ENCODE data around the gene PHACTR3. TPM values are rescaled to one million over a fixed set of nuclear protein-coding genes. Genes with fewer than 3 reads are reported as not detected.

The PHACTR3 gene
- total RNA-seq, 1 experiment from 2014 or later: 0.10 TPM

- TF ChIP-seq, protein P1, sequence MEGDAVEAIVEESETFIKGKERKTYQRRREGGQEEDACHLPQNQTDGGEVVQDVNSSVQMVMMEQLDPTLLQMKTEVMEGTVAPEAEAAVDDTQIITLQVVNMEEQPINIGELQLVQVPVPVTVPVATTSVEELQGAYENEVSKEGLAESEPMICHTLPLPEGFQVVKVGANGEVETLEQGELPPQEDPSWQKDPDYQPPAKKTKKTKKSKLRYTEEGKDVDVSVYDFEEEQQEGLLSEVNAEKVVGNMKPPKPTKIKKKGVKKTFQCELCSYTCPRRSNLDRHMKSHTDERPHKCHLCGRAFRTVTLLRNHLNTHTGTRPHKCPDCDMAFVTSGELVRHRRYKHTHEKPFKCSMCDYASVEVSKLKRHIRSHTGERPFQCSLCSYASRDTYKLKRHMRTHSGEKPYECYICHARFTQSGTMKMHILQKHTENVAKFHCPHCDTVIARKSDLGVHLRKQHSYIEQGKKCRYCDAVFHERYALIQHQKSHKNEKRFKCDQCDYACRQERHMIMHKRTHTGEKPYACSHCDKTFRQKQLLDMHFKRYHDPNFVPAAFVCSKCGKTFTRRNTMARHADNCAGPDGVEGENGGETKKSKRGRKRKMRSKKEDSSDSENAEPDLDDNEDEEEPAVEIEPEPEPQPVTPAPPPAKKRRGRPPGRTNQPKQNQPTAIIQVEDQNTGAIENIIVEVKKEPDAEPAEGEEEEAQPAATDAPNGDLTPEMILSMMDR (IDR thresholded peaks at IDR 0.05): no peak
- TF ChIP-seq, protein P2, sequence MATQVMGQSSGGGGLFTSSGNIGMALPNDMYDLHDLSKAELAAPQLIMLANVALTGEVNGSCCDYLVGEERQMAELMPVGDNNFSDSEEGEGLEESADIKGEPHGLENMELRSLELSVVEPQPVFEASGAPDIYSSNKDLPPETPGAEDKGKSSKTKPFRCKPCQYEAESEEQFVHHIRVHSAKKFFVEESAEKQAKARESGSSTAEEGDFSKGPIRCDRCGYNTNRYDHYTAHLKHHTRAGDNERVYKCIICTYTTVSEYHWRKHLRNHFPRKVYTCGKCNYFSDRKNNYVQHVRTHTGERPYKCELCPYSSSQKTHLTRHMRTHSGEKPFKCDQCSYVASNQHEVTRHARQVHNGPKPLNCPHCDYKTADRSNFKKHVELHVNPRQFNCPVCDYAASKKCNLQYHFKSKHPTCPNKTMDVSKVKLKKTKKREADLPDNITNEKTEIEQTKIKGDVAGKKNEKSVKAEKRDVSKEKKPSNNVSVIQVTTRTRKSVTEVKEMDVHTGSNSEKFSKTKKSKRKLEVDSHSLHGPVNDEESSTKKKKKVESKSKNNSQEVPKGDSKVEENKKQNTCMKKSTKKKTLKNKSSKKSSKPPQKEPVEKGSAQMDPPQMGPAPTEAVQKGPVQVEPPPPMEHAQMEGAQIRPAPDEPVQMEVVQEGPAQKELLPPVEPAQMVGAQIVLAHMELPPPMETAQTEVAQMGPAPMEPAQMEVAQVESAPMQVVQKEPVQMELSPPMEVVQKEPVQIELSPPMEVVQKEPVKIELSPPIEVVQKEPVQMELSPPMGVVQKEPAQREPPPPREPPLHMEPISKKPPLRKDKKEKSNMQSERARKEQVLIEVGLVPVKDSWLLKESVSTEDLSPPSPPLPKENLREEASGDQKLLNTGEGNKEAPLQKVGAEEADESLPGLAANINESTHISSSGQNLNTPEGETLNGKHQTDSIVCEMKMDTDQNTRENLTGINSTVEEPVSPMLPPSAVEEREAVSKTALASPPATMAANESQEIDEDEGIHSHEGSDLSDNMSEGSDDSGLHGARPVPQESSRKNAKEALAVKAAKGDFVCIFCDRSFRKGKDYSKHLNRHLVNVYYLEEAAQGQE (IDR thresholded peaks at IDR 0.05; ENCODE audit: insufficient read depth in 1 of 2, low read depth in 2 of 2, low read length in 1 of 2): no peak
- TF ChIP-seq TCF7L2 (IDR thresholded peaks at IDR 0.05; ENCODE audit: low read depth, low read length) (no peak), SIN3A (IDR thresholded peaks at IDR 0.05; ENCODE audit: borderline replicate concordance, insufficient read depth, low read depth, low read length) (no peak), POLR2AphosphoS5 (IDR thresholded peaks at IDR 0.05; ENCODE audit: low read depth, low read length) (no peak)
- CTCF ChIA-PET: no interaction called here
Observed at GRCh38 chr20:59671661-59672471, 67.5 kb downstream of the PHACTR3 start.

DNA sequence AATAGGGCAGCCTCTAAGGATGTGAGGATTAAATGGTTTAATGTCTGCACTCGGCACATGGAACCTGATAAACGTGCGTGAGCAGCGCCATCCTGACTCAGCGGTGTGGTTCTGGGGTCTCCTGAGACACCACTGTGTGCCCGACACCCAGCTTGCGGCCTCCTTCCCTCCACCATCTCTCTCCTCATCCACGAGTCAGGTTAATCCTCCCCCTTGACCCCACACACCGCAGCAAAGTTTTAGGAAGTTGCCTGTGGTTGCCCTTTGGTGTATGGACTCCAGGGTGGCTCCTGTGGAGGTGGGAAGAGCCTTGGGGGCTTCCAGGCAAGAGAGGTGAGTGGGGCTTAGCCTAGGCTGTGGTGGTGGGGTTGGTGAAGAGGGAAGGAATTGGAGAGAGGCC, 68.2 kb downstream of the PHACTR3 start:
- Histone ChIP-seq H3K27me3 (ENCODE audit: control insufficient read depth, insufficient read depth, low read length) (peaks cover 6% of the 10 kb centered on the region), H3K4me3 (ENCODE audit: low read depth in 2 of 2, low read length in 2 of 2) (no peak overlapping the region), H3K27ac (ENCODE audit: low read length) (no peak overlapping the region), H3K9me3 (ENCODE audit: control insufficient read depth, insufficient read depth, low read depth, low read length) (no peaks in the 10 kb centered on the region), H3K4me1 (ENCODE audit: control insufficient read depth, insufficient read depth, low read length) (no peaks in the 10 kb centered on the region), H3K36me3 (ENCODE audit: control insufficient read depth, insufficient read depth, low read length) (no peaks in the 10 kb centered on the region)
- no peak for ATAC-seq
- intact Hi-C loops (cut with micrococcal nuclease; ENCODE audit: unreplicated experiment) (no loop called here), in situ Hi-C loops (cut with HindIII; ENCODE audit: low pct_unique_long_range_greater_than_20kb, low sequenced_read_pairs) (no loop called here)
- DNase-seq (ENCODE audit: low read depth, low spot score): no peak
- BruUV-seq (replicated peaks): no TSS peak
- POLR2A ChIA-PET: no interaction called here
- CTCF ChIA-PET: no interaction called here
- TF ChIP-seq POLR2AphosphoS5 (IDR thresholded peaks at IDR 0.05; ENCODE audit: low read depth, low read length): no peak
- no peak for TF ChIP-seq TCF7L2 (IDR thresholded peaks at IDR 0.05; ENCODE audit: low read depth, low read length)
- TF ChIP-seq SIN3A (IDR thresholded peaks at IDR 0.05; ENCODE audit: borderline replicate concordance, insufficient read depth, low read depth, low read length): no peak
- TF ChIP-seq, protein P1 (IDR thresholded peaks at IDR 0.05): no peak
- TF ChIP-seq, protein P2 (IDR thresholded peaks at IDR 0.05; ENCODE audit: insufficient read depth in 1 of 2, low read depth in 2 of 2, low read length in 1 of 2): no peak

More at GRCh38 chr20:59671661-59672471, 67.5 kb downstream of the PHACTR3 start:
- in situ Hi-C loops (cut with HindIII; ENCODE audit: low pct_unique_long_range_greater_than_20kb, low sequenced_read_pairs): no loop called here
- no peaks in the 10 kb centered on the region for H3K36me3 ChIP-seq (ENCODE audit: control insufficient read depth, insufficient read depth, low read length)
- intact Hi-C loops (cut with micrococcal nuclease; ENCODE audit: unreplicated experiment): no loop called here
- H3K27ac ChIP-seq (ENCODE audit: low read length): no peak overlapping the region
- ATAC-seq (no peak), DNase-seq (ENCODE audit: low read depth, low spot score) (no peak)
- no peaks in the 10 kb centered on the region; the same call in 1 of the 2 replicates for H3K27me3 ChIP-seq (ENCODE audit: control insufficient read depth, insufficient read depth, low read length)
- no peaks in the 10 kb centered on the region for H3K4me1 ChIP-seq (ENCODE audit: control insufficient read depth, insufficient read depth, low read length)
- no peaks in the 10 kb centered on the region for H3K9me3 ChIP-seq (ENCODE audit: control insufficient read depth, insufficient read depth, low read depth, low read length)
- POLR2A ChIA-PET: no interaction called here
- H3K4me3 ChIP-seq (ENCODE audit: low read depth in 2 of 2, low read length in 2 of 2): no peak overlapping the region
- no TSS peak for BruUV-seq (replicated peaks)
